Stimulated activated CD8-positive, alpha-beta memory T cell treated with anti-CD3 and anti-CD28 coated beads, Interleukin-2, amount 100 ng/mL, for 1 hour (primary cell): ENCODE results near the gene ITK.

Experiments
- DNase-seq, 2 donors: peaks; one replicate each; pipeline ENCODE4 v3.0.0-alpha.2; 2020; ENCODE audit warnings: low read depth in 2 of 2

ITK gene

GRCh38 chr5:157245886-157246285, 65.2 kb downstream of the ITK start:
- no peak for DNase-seq

GRCh38 chr5:157247267-157247666, 66.6 kb downstream of the ITK start:
- no peak for DNase-seq

- no peak for DNase-seq
These were observed 68.3 kb downstream of the ITK start for GRCh38 chr5:157248821-157249470.

- peak; percentile 29 to 44 for DNase-seq
These were observed 72.2 kb downstream of the ITK start for GRCh38 chr5:157252711-157253465.

- DNase-seq, result no peak
These were observed 72.9 kb downstream of the ITK start for GRCh38 chr5:157253547-157253946.

GRCh38 chr5:157258450-157258849, 77.8 kb downstream of the ITK start:
- no peak for DNase-seq

- no peak for DNase-seq
These were observed 79.1 kb downstream of the ITK start for GRCh38 chr5:157259699-157260098.

- DNase-seq, result no peak
These were observed 83.0 kb downstream of the ITK start for GRCh38 chr5:157263496-157264090.

GRCh38 chr5:157265714-157266285, 85.2 kb downstream of the ITK start, which contains the start of gene CYFIP2:
TSS of gene CYFIP2 (plus strand) at chr5:157266123. CDS start at chr5:157285362, 19,239 bp downstream.
- peak; percentile 68 to 76 for DNase-seq

- DNase-seq, result no peak
These were observed 85.8 kb downstream of the ITK start for GRCh38 chr5:157266286-157267007.

GRCh38 chr5:157267025-157267424, 86.4 kb downstream of the ITK start:
- no peak for DNase-seq

- no peak for DNase-seq
These were observed 87.3 kb downstream of the ITK start for GRCh38 chr5:157267761-157268480.

GRCh38 chr5:157269165-157269671, 88.6 kb downstream of the ITK start:
- DNase-seq, result no peak

GRCh38 chr5:157269761-157270272, 89.2 kb downstream of the ITK start:
- DNase-seq, result no peak

- DNase-seq, result no peak
These were observed 90.1 kb downstream of the ITK start for GRCh38 chr5:157270771-157271170.

GRCh38 chr5:157271740-157272271, 91.2 kb downstream of the ITK start:
- DNase-seq, result peak; percentile 63 to 69

- DNase-seq, result no peak
These were observed 92.5 kb downstream of the ITK start for GRCh38 chr5:157273131-157273556.

GRCh38 chr5:157275403-157275802, 94.8 kb downstream of the ITK start:
- no peak for DNase-seq

GRCh38 chr5:157278319-157279037, 97.8 kb downstream of the ITK start:
- no peak for DNase-seq
